Loucy (cell line): Measurements from ENCODE around the gene POPDC2.

Experiments used
- H2AFZ ChIP-seq: fragments of 200-600 bp; sonication (generic); 2 replicates; pipeline ENCODE4 v1.6.0; 2016; ENCODE audit warnings: antibody characterized with exemption, mild to moderate bottlenecking, low read length, moderate library complexity
- H3F3A ChIP-seq: fragments of 200-600 bp; 2 replicates; pipeline ENCODE4 v1.6.0; 2016; ENCODE audit warnings: antibody characterized with exemption, low read depth, mild to moderate bottlenecking
- H3K27me3 ChIP-seq: fragments of 200-600 bp; sonication (generic); 2 replicates; pipeline ENCODE4 v1.6.1; 2014; ENCODE audit warnings: low read length, mild to moderate bottlenecking; ENCODE audit not compliant: insufficient read depth, poor library complexity, severe bottlenecking
- H3K36me3 ChIP-seq: fragments of 200-600 bp; sonication (generic); 2 replicates; pipeline ENCODE4 v1.6.1; 2016; ENCODE audit warnings: low read length; ENCODE audit not compliant: insufficient read depth
- H3K4me1 ChIP-seq: fragments of 200-600 bp; sonication (generic); 2 replicates; pipeline ENCODE4 v1.5.1; 2014; ENCODE audit warnings: low read length, mild to moderate bottlenecking; ENCODE audit not compliant: insufficient read depth, poor library complexity, severe bottlenecking
- H3K4me2 ChIP-seq: fragments of 200-600 bp; sonication (generic); 2 replicates; pipeline ENCODE4 v1.6.0; 2014; ENCODE audit warnings: antibody characterized with exemption, low read length, low read depth, mild to moderate bottlenecking; ENCODE audit not compliant: poor library complexity, severe bottlenecking
- H3K4me3 ChIP-seq: fragments of 200-600 bp; sonication (generic); 2 replicates; pipeline ENCODE4 v1.5.1; 2014; ENCODE audit warnings: low read length, mild to moderate bottlenecking, mixed read lengths; ENCODE audit not compliant: poor library complexity, severe bottlenecking
- H3K79me2 ChIP-seq: fragments of 200-600 bp; sonication (generic); 2 replicates; pipeline ENCODE4 v1.6.1; 2014; ENCODE audit warnings: low read length; ENCODE audit not compliant: insufficient read depth
- H3K9ac ChIP-seq: fragments of 200-600 bp; sonication (generic); 2 replicates; pipeline ENCODE4 v1.6.0; 2014; ENCODE audit warnings: mild to moderate bottlenecking, low read depth, low read length, moderate library complexity; ENCODE audit not compliant: poor library complexity, severe bottlenecking
- H3K9me2 ChIP-seq: fragments of 200-600 bp; sonication (generic); replicated peaks from 2 replicates; pipeline ENCODE4 v1.6.1; 2016; ENCODE audit warnings: low read depth, low read length, mixed read lengths
- H3K9me3 ChIP-seq: fragments of 200-600 bp; sonication (generic); 2 replicates; pipeline ENCODE4 v1.6.1; 2014; ENCODE audit warnings: mild to moderate bottlenecking, antibody characterized with exemption, low read length, low read depth; ENCODE audit not compliant: insufficient read depth
- H4K20me1 ChIP-seq: fragments of 200-600 bp; sonication (generic); 2 replicates; pipeline ENCODE4 v1.6.0; 2014; ENCODE audit warnings: antibody characterized with exemption, low read length, mild to moderate bottlenecking; ENCODE audit not compliant: insufficient read depth, poor library complexity, severe bottlenecking
- EZH2phosphoT487 ChIP-seq: fragments of 200-600 bp; IDR thresholded peaks from 2 replicates; pipeline ENCODE4 v1.6.1; 2018; ENCODE audit warnings: antibody characterized with exemption, mild to moderate bottlenecking, moderate library complexity, borderline replicate concordance
- TF ChIP-seq, protein P1 (sequence below): fragments of 200-600 bp; sonication (generic); conservative IDR thresholded peaks from 2 replicates; pipeline ENCODE4 v1.5.1; 2014; ENCODE audit warnings: mild to moderate bottlenecking, antibody characterized with exemption, low read length

Gene POPDC2

DNA sequence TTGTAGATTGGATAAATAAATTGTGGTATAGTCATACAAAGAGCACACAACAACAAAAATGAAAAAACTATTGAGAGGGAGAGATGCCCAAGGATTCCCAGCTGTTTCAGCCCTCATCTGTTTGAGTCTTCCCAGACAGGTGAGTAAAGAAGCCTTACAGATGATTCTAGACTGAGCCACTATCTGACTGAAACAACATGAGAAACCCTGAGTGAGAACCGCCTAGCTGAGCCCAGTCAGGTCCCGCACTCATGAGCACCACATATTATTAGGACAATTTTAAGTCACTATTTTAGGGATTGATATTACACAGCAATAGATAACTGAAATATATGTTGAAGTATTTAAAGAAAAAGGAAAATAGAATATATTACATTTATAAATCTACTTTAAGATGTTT, 19.0 kb downstream of the POPDC2 start:
- Histone ChIP-seq H3F3A (no peaks in the 10 kb centered on the region), H3K4me3 (no peak overlapping the region), H3K79me2 (no peaks in the 10 kb centered on the region), H3K9me2 (no peaks in the 10 kb centered on the region), H3K4me2 (no peak overlapping the region), H3K9me3 (no peaks in the 10 kb centered on the region), H3K27me3 (no peaks in the 10 kb centered on the region), H2AFZ (no peak overlapping the region), H3K9ac (no peak overlapping the region), H3K4me1 (peaks cover 11% of the 10 kb centered on the region), H3K36me3 (no peaks in the 10 kb centered on the region), H4K20me1 (no peaks in the 10 kb centered on the region)
- TF ChIP-seq, protein P1, sequence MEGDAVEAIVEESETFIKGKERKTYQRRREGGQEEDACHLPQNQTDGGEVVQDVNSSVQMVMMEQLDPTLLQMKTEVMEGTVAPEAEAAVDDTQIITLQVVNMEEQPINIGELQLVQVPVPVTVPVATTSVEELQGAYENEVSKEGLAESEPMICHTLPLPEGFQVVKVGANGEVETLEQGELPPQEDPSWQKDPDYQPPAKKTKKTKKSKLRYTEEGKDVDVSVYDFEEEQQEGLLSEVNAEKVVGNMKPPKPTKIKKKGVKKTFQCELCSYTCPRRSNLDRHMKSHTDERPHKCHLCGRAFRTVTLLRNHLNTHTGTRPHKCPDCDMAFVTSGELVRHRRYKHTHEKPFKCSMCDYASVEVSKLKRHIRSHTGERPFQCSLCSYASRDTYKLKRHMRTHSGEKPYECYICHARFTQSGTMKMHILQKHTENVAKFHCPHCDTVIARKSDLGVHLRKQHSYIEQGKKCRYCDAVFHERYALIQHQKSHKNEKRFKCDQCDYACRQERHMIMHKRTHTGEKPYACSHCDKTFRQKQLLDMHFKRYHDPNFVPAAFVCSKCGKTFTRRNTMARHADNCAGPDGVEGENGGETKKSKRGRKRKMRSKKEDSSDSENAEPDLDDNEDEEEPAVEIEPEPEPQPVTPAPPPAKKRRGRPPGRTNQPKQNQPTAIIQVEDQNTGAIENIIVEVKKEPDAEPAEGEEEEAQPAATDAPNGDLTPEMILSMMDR: no peak
- no peak for TF ChIP-seq EZH2phosphoT487

DNA sequence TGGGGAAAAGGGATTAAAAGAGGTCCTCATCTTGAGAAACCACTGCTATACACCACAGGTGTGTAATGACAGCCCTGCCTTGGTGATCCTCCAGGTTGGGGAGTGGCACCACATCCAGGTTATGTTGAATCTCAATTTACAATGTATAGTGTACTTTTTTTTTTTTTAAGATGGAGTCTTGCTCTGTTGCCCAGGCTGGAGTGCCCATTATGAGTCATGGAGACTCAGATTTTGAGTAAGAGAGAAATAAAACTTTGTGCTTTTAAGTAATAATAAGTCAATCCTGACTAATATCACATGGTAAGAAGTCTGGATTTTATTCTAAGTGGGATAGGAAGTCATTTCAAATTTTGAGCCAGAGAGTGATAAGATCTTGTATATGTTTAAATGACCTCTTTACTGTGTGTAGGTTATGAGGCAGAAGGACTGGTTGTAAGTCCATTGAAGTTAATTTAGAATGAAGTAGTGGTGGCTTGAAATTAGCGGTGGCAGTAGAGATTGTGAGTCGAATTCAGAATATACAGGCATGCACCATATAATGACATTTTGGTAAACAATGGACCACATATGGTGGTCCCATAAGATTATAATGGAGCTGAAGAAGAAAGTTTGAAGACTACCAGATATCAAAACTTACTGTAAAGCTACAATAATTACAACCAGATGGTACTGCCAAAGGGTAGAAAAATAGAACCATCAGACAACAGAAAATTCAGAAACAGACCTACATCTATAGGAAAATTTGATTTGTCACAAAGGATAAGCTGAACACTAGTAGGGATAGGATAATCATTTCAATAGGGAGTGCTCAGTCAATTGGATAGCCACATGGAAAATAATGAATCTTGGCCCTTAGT, 20.7 kb downstream of the POPDC2 start:
- Histone ChIP-seq H3K4me2 (no peak overlapping the region), H3K36me3 (no peaks in the 10 kb centered on the region), H3K4me3 (no peak overlapping the region), H3K9me3 (no peaks in the 10 kb centered on the region), H3K4me1 (peaks cover 11% of the 10 kb centered on the region), H3K9ac (peak overlapping the region; percentile 63), H3K27me3 (no peaks in the 10 kb centered on the region), H2AFZ (peak overlapping the region; percentile 46; the same call in 1 of the 2 replicates), H4K20me1 (no peaks in the 10 kb centered on the region), H3K79me2 (no peaks in the 10 kb centered on the region), H3F3A (no peaks in the 10 kb centered on the region), H3K9me2 (no peaks in the 10 kb centered on the region)
- TF ChIP-seq, protein P1: no peak
- no peak for TF ChIP-seq EZH2phosphoT487

DNA sequence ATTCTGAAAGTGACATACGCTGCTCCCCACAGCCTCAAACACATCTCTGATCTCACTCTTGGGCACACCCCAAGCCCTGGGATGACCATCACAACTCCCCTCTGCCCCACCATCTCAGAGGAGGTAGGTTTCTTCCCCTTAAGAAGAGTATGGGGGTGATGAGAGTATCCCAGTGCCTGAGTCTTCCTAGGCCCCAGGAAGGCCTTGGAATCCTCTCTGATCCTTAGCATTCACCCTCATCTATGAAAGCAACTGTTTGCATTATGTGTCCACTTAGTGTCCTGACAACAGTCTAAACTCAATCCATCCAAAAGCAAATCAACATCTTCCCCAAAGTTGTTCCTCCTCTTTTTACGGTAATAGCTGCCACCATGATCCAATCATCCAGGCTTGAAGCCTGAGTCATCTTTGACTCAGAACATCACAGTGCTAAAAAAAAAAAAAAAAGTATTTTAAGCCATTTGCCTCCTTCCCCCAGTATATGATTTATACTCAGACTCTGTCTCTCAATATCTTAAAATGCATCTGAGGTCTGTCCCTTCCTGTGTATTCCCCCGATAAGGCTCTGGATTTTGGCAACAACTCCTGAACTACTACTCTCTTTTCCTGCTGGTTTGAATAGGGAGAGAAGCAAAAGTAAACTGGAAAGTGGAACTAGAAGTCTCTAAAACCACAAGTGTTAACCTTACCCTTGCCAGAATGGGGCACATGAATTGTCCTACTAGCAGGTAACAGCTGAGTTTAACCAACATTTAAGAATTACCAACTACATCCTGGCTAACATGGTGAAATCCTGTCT, 22.5 kb downstream of the POPDC2 start:
- Histone ChIP-seq H3K27me3 (no peaks in the 10 kb centered on the region), H3K4me1 (peaks cover 11% of the 10 kb centered on the region), H2AFZ (no peak overlapping the region), H3K79me2 (no peaks in the 10 kb centered on the region), H3K4me2 (no peak overlapping the region), H3K4me3 (no peak overlapping the region), H4K20me1 (no peaks in the 10 kb centered on the region), H3K9me3 (no peaks in the 10 kb centered on the region), H3K9ac (peak overlapping the region; percentile 63), H3K9me2 (no peaks in the 10 kb centered on the region), H3K36me3 (no peaks in the 10 kb centered on the region), H3F3A (no peaks in the 10 kb centered on the region)
- TF ChIP-seq, protein P1: no peak
- no peak for TF ChIP-seq EZH2phosphoT487
